CD4-positive, alpha-beta memory T cell (primary cell): ENCODE measurements around the gene PLEKHO1. TPM values are rescaled to one million over a fixed set of nuclear protein-coding genes. Genes with fewer than 3 reads are reported as not detected.

Source experiments
- CTCF ChIA-PET: fragments of 350-600 bp; sonication (Branson Sonifier 250); formaldehyde crosslinking; loops from one replicate; lab custom pipeline; 2021; ENCODE audit warnings: inconsistent platforms; ENCODE audit not compliant: partially characterized antibody; lab: Charles Lee
- POLR2A ChIA-PET: fragments of 350-600 bp; sonication (Branson Sonifier 250); formaldehyde crosslinking; loops from one replicate; lab custom pipeline; 2021; ENCODE audit not compliant: partially characterized antibody; lab: Charles Lee
- DNase-seq, 5 donors: peaks; one replicate each; pipeline versions ENCODE4 v3.0.0 to v3.0.0-alpha.2; 2020 to 2022; ENCODE audit warnings: mixed read lengths in 1 of 5
- H3K27ac ChIP-seq: one replicate; pipeline ENCODE4 v1.7.0; 2013; ENCODE audit warnings: low read depth, low read length
- H3K27me3 ChIP-seq: 2 replicates; pipeline ENCODE4 v1.7.0; 2013; ENCODE audit warnings: mild to moderate bottlenecking, low read length, moderate library complexity; ENCODE audit not compliant: insufficient read depth
- H3K36me3 ChIP-seq: 2 replicates; pipeline ENCODE4 v1.7.0; 2013; ENCODE audit warnings: mild to moderate bottlenecking, low read length, moderate library complexity; ENCODE audit not compliant: insufficient read depth
- H3K4me1 ChIP-seq: 2 replicates; pipeline ENCODE4 v1.7.0; 2013; ENCODE audit warnings: mild to moderate bottlenecking, low read length, moderate library complexity; ENCODE audit not compliant: insufficient read depth
- H3K4me3 ChIP-seq, 2 donors: one replicate each; pipeline ENCODE4 v1.7.0; 2013; ENCODE audit warnings: low read length in 2 of 2, mild to moderate bottlenecking in 1 of 2
- H3K9me3 ChIP-seq, 2 donors: one replicate each; pipeline ENCODE4 v1.7.0; 2013; ENCODE audit warnings: low read length in 2 of 2, control low read depth in 1 of 2; ENCODE audit not compliant: control insufficient read depth in 1 of 2
- H3K27ac Mint-ChIP-seq, 7 donors: one replicate each; pipeline ENCODE4 v1.8.0; 2020 to 2021; ENCODE audit warnings: mixed read lengths in 7 of 7, mild to moderate bottlenecking in 6 of 7, inconsistent platforms in 3 of 7, moderate library complexity in 3 of 7
- H3K27me3 Mint-ChIP-seq, 2 donors: one replicate each; pipeline ENCODE4 v1.8.0; 2020 to 2021; ENCODE audit warnings: mixed read lengths in 2 of 2
- H3K36me3 Mint-ChIP-seq, 2 donors: one replicate each; pipeline ENCODE4 v1.8.0; 2020 to 2021; ENCODE audit warnings: mixed read lengths in 2 of 2, inconsistent platforms in 1 of 2, mild to moderate bottlenecking in 1 of 2
- H3K4me1 Mint-ChIP-seq, 4 donors: one replicate each; pipeline ENCODE4 v1.8.0; 2020 to 2021; ENCODE audit warnings: mixed read lengths in 4 of 4, mild to moderate bottlenecking in 1 of 4
- H3K4me3 Mint-ChIP-seq, 8 donors: one replicate each; pipeline ENCODE4 v1.8.0; 2020 to 2021; ENCODE audit warnings: mixed read lengths in 8 of 8, mild to moderate bottlenecking in 7 of 8, moderate library complexity in 6 of 8, inconsistent platforms in 3 of 8
- H3K9me3 Mint-ChIP-seq, 8 donors: one replicate each; pipeline ENCODE4 v1.8.0; 2020 to 2021; ENCODE audit warnings: mixed read lengths in 8 of 8, mild to moderate bottlenecking in 5 of 8, inconsistent platforms in 3 of 8, moderate library complexity in 1 of 8
- intact Hi-C: fragments of 100-400 bp; cut with micrococcal nuclease; formaldehyde crosslinking; loops from one replicate; pipeline ENCODE4 v1.15.1; 2023
- polyA plus RNA-seq, 2 donors: library from polyadenylated mRNA; unstranded; fragments of 300-500 nt; fragmentation: Illumina TruSeq; gene quantifications; one replicate each; pipeline ENCODE4 v1.2.3, GENCODE V29; 2021
- total RNA-seq, 2 experiments: library from RNA; stranded (reverse); gene quantifications; one replicate each; pipeline ENCODE4 v1.2.3, GENCODE V29; 2021

The PLEKHO1 gene
- total and polyA plus RNA-seq, 4 experiments from 2014 or later, result 40.5 to 154 (median 98.5) TPM

- Histone ChIP-seq H3K27me3 (no peaks in the 10 kb centered on the region), H3K36me3 (no peaks in the 10 kb centered on the region), H3K9me3 (no peaks in the 10 kb centered on the region), H3K27ac (no peak overlapping the region), H3K4me3 (no peak overlapping the region), H3K4me1 (peaks cover 17% of the 10 kb centered on the region)
- DNase-seq, result peak; percentile 40 to 52 (median 47)
- Mint-ChIP-seq H3K27ac (peak overlapping the region in 3 of 7 donors; percentile 32 to 62 (median 48)), H3K9me3 (no peaks in the 10 kb centered on the region), H3K4me1 (peaks cover 21 to 27% (median 25%) of the 10 kb centered on the region in 4 donors), H3K36me3 (peaks cover 3% of the 10 kb centered on the region in 2 donors), H3K4me3 (no peak overlapping the region), H3K27me3 (no peaks in the 10 kb centered on the region)
- intact Hi-C loops, result loop anchor here (1.0 kb wide), 2 partner anchors 93 to 204 kb away; no protein-coding TSS in a partner anchor
- POLR2A ChIA-PET, result interaction anchor here (1.4 to 11.2 kb wide), 5 partner anchors 10 to 98 kb away, joined by 4 to 130 read pairs (median 6); partner anchors contain the start of genes PLEKHO1 and VPS45
- CTCF ChIA-PET, result interaction anchor here (0.7 to 19.3 kb wide), 19 partner anchors 9 to 202 kb away, joined by 3 to 574 read pairs (median 5); partner anchors contain the start of genes OTUD7B and VPS45
These were observed 16.2 kb downstream of the PLEKHO1 start for GRCh38 chr1:150165622-150166612.

- intact Hi-C loops, result loop anchor here (2.0 kb wide), 1 partner anchor 18 kb away; no protein-coding TSS in a partner anchor
- no peaks in the 10 kb centered on the region for H3K27me3 Mint-ChIP-seq
- POLR2A ChIA-PET, result interaction anchor here (0.6 to 1.3 kb wide), 5 partner anchors 10 to 97 kb away, joined by 3 to 4 read pairs (median 3); no protein-coding TSS in a partner anchor
- H3K36me3 Mint-ChIP-seq, result no peaks in the 10 kb centered on the region
- peaks cover 0 to 7% (median 2%) of the 10 kb centered on the region in 4 donors for H3K4me1 Mint-ChIP-seq
- no peaks in the 10 kb centered on the region for H3K9me3 Mint-ChIP-seq
- Histone ChIP-seq H3K4me1 (no peaks in the 10 kb centered on the region), H3K36me3 (no peaks in the 10 kb centered on the region), H3K4me3 (no peak overlapping the region), H3K9me3 (no peaks in the 10 kb centered on the region), H3K27me3 (no peaks in the 10 kb centered on the region), H3K27ac (no peak overlapping the region)
- no peak overlapping the region for H3K27ac Mint-ChIP-seq
- DNase-seq, result peak; percentile 28 to 52 (median 38)
- H3K4me3 Mint-ChIP-seq, result no peak overlapping the region
- CTCF ChIA-PET, result interaction anchor here (0.6 to 19.3 kb wide), 10 partner anchors 9 to 208 kb away, joined by 3 to 574 read pairs (median 3); partner anchors contain the start of gene VPS45
These were observed 19.4 kb downstream of the PLEKHO1 start for GRCh38 chr1:150168960-150169601.

DNA sequence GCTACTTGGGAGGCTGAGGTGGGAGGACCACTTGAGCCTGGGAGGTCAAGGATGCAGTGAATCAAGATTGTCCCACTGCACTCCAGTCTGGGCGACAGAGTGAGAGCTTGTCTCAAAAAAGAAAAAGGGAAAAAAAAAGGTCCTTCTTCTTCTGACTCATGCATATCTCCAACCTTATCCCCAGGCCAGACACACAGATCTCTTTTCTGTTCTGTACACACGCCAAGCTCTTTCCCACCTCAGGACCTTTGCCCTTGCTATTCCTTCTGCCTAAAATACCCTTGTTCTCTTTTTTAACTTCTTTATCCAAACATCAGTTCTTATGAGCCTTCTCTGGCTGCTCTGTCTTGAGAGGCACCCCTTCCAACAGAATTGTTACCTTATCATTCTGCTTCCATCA is 22.1 kb downstream of the PLEKHO1 start:
- no peaks in the 10 kb centered on the region for H3K27me3 ChIP-seq
- H3K4me1 ChIP-seq, result no peaks in the 10 kb centered on the region
- DNase-seq, result no peak
- H3K27ac Mint-ChIP-seq, result no peak overlapping the region
- no peaks in the 10 kb centered on the region for H3K4me1 Mint-ChIP-seq
- H3K4me3 Mint-ChIP-seq, result no peak overlapping the region
- H3K36me3 Mint-ChIP-seq, result no peaks in the 10 kb centered on the region
- ChIA-PET CTCF (interaction anchor here (1.2 to 19.3 kb wide), 4 partner anchors 10 to 211 kb away, joined by 4 to 574 read pairs (median 8); partner anchors contain the start of gene VPS45), POLR2A (interaction anchor here (1.2 kb wide), 1 partner anchor 11 kb away, joined by 4 read pairs; no protein-coding TSS in a partner anchor)
- intact Hi-C loops, result no loop called here
- H3K9me3 Mint-ChIP-seq, result no peaks in the 10 kb centered on the region
- no peak overlapping the region for H3K27ac ChIP-seq
- no peaks in the 10 kb centered on the region for H3K27me3 Mint-ChIP-seq
- no peaks in the 10 kb centered on the region for H3K9me3 ChIP-seq
- no peak overlapping the region for H3K4me3 ChIP-seq
- H3K36me3 ChIP-seq, result no peaks in the 10 kb centered on the region

DNA sequence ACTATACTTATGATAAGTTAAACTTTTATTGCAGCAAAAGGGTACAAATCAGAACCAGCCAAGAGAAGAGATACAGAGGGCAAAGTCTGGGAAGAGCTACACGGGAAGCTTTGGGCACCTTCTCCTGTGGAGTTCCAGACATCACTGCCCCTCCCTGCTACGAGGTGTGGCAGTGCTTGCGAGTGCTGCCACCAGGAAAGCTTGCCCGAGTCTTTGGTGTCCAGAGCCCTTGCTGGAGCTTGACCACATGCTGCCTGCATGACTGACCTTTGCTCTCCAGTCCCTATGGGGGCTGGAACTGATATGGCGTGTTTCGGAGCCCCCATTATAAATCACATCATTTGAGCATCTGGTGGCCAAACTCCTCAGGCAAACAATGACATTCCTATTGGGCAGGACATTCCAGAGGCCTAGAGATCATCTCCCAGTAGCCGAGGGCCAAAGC is 23.4 kb downstream of the PLEKHO1 start:
- H3K9me3 ChIP-seq, result no peaks in the 10 kb centered on the region
- Mint-ChIP-seq H3K4me1 (no peaks in the 10 kb centered on the region), H3K9me3 (no peaks in the 10 kb centered on the region), H3K36me3 (no peaks in the 10 kb centered on the region), H3K4me3 (no peak overlapping the region), H3K27me3 (no peaks in the 10 kb centered on the region), H3K27ac (no peak overlapping the region)
- intact Hi-C loops, result no loop called here
- CTCF ChIA-PET, result interaction anchor here (0.7 to 19.3 kb wide), 2 partner anchors 14 to 102 kb away, joined by 3 to 574 read pairs; partner anchors contain the start of gene VPS45
- no peaks in the 10 kb centered on the region for H3K27me3 ChIP-seq
- H3K27ac ChIP-seq, result no peak overlapping the region
- POLR2A ChIA-PET, result no interaction called here
- H3K4me1 ChIP-seq, result no peaks in the 10 kb centered on the region
- no peaks in the 10 kb centered on the region for H3K36me3 ChIP-seq
- no peak for DNase-seq
- no peak overlapping the region for H3K4me3 ChIP-seq

- H3K4me3 ChIP-seq, result no peak overlapping the region
- no peak overlapping the region for H3K4me3 Mint-ChIP-seq
- H3K36me3 Mint-ChIP-seq, result no peaks in the 10 kb centered on the region
- no peak overlapping the region for H3K27ac Mint-ChIP-seq
- DNase-seq, result no peak
- CTCF ChIA-PET, result interaction anchor here (1.5 to 3.1 kb wide), 3 partner anchors 10 to 48 kb away, joined by 3 to 21 read pairs (median 6); no protein-coding TSS in a partner anchor
- peaks cover 0 to 2% (median 0%) of the 10 kb centered on the region in 8 donors for H3K9me3 Mint-ChIP-seq
- no peaks in the 10 kb centered on the region for H3K9me3 ChIP-seq
- intact Hi-C loops, result no loop called here
- no peaks in the 10 kb centered on the region for H3K36me3 ChIP-seq
- POLR2A ChIA-PET, result no interaction called here
- no peaks in the 10 kb centered on the region for H3K27me3 Mint-ChIP-seq
- no peak overlapping the region for H3K27ac ChIP-seq
- H3K4me1 Mint-ChIP-seq, result no peaks in the 10 kb centered on the region
- no peaks in the 10 kb centered on the region for H3K4me1 ChIP-seq
- no peaks in the 10 kb centered on the region for H3K27me3 ChIP-seq
These were observed 26.9 kb downstream of the PLEKHO1 start for GRCh38 chr1:150176593-150176992.

DNA sequence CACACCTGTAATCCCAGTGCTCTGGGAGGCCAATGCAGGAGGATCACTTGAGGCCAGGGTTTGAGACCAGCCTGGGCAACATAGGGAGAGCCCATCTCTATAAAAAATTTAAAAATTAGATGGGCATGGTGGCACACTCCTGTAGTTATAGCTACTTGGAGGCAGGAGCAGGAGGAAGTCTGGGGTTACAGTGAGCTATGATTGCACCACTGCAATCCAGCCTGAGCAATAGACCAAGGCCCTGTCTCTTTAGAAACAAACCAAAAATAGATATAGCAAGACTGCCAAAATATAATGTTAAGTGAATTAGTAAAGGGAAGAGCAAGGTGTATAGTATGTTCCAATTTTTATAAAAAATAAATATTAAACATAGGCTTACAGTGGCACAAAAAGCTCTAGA is 28.8 kb downstream of the PLEKHO1 start:
- peaks cover 0 to 2% (median 0%) of the 10 kb centered on the region in 8 donors for H3K9me3 Mint-ChIP-seq
- POLR2A ChIA-PET, result interaction anchor here (0.6 kb wide), 1 partner anchor 114 kb away, joined by 6 read pairs; no protein-coding TSS in a partner anchor
- DNase-seq, result no peak
- Histone ChIP-seq H3K4me1 (no peaks in the 10 kb centered on the region), H3K27ac (no peak overlapping the region), H3K4me3 (no peak overlapping the region), H3K9me3 (no peaks in the 10 kb centered on the region), H3K36me3 (no peaks in the 10 kb centered on the region), H3K27me3 (no peaks in the 10 kb centered on the region)
- intact Hi-C loops, result no loop called here
- CTCF ChIA-PET, result interaction anchor here (1.6 to 2.2 kb wide), 2 partner anchors 9 to 105 kb away, joined by 7 to 14 read pairs; no protein-coding TSS in a partner anchor
- H3K27me3 Mint-ChIP-seq, result no peaks in the 10 kb centered on the region
- H3K4me1 Mint-ChIP-seq, result no peaks in the 10 kb centered on the region
- H3K27ac Mint-ChIP-seq, result no peak overlapping the region
- H3K4me3 Mint-ChIP-seq, result no peak overlapping the region
- no peaks in the 10 kb centered on the region for H3K36me3 Mint-ChIP-seq
